ENCODE measurements around the gene EEF1AKMT1.
"Not testable (repeated sequence)": the region's sequence is repeated elsewhere in the genome, so short reads cannot be mapped to it uniquely, and the experiment has no call there.

EEF1AKMT1 gene

DNA sequence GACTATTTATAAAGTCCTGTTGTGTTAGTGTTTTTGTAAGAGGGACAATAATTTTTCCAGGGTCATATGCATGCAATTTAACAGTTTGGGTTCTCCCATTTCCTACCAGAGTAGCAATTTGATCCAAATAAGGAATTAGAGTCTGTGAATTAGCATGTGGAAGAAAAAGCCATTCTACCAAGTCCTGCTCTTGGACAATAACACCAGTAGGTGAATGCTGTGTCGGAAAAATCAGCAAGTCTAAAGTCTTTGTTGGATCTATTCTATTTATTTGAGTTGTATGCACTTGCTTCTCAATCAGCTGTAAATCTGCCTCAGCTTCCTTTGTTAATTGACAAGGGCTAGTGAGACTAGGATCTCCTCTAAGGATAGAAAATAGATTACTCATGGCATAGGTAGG is 91.7 kb downstream of the EEF1AKMT1 start:
- Histone ChIP-seq H3K27me3 (ENCODE audit: low read length) (no peaks in the 10 kb centered on the region), H3K36me3 (ENCODE audit: low read length) (no peaks in the 10 kb centered on the region), H3K9me2 (replicated peaks; ENCODE audit: insufficient read depth, low read length) (no peaks in the 10 kb centered on the region), H2AFZ (ENCODE audit: low read depth, low read length, severe bottlenecking) (no peak overlapping the region), H3K9ac (ENCODE audit: low read length) (no peak overlapping the region), H3K27ac (ENCODE audit: low read depth, low read length) (no peak overlapping the region), H3K9me3 (ENCODE audit: insufficient read depth, low read length) (no peaks in the 10 kb centered on the region), H3K4me2 (ENCODE audit: low read depth, low read length, poor library complexity, severe bottlenecking) (no peak overlapping the region), H3K4me3 (ENCODE audit: insufficient read depth, low read length, poor library complexity, severe bottlenecking) (no peak overlapping the region), H3K79me2 (ENCODE audit: insufficient read depth, low read length) (no peaks in the 10 kb centered on the region), H4K20me1 (ENCODE audit: low read depth, low read length) (no peaks in the 10 kb centered on the region), H3F3A (ENCODE audit: insufficient read depth) (no peaks in the 10 kb centered on the region)
- no peak for TF ChIP-seq EZH2phosphoT487 (conservative IDR thresholded peaks at IDR 0.05; ENCODE audit: low read length)
- TF ChIP-seq, protein P1, sequence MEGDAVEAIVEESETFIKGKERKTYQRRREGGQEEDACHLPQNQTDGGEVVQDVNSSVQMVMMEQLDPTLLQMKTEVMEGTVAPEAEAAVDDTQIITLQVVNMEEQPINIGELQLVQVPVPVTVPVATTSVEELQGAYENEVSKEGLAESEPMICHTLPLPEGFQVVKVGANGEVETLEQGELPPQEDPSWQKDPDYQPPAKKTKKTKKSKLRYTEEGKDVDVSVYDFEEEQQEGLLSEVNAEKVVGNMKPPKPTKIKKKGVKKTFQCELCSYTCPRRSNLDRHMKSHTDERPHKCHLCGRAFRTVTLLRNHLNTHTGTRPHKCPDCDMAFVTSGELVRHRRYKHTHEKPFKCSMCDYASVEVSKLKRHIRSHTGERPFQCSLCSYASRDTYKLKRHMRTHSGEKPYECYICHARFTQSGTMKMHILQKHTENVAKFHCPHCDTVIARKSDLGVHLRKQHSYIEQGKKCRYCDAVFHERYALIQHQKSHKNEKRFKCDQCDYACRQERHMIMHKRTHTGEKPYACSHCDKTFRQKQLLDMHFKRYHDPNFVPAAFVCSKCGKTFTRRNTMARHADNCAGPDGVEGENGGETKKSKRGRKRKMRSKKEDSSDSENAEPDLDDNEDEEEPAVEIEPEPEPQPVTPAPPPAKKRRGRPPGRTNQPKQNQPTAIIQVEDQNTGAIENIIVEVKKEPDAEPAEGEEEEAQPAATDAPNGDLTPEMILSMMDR (IDR thresholded peaks at IDR 0.05; ENCODE audit: insufficient read depth, low read length, poor library complexity, severe bottlenecking), result no peak

DNA sequence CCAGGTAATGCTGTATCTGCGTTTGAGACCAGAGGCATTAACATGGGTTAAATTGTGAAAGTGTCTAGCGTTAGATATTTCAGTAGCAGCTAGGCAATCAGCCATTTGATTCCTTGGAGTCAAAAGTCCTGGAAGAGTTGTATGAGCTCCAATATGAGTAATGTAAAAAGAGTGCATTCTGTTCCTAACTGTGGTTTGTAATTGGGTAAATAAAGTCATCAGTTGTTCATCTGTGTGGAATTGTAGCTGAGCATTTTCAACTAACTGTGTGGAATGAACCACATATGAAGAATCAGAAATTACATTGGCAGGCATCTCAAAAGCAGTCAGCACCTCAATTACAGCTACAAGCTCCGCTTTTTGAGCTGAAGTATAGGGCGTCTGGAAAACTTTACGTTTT is 92.3 kb downstream of the EEF1AKMT1 start:
- H3K4me3 ChIP-seq (ENCODE audit: insufficient read depth, low read length, poor library complexity, severe bottlenecking); H4K20me1 ChIP-seq (ENCODE audit: low read depth, low read length); H3F3A ChIP-seq (ENCODE audit: insufficient read depth); H3K79me2 ChIP-seq (ENCODE audit: insufficient read depth, low read length); H3K36me3 ChIP-seq (ENCODE audit: low read length); H3K9me3 ChIP-seq (ENCODE audit: insufficient read depth, low read length); H3K27ac ChIP-seq (ENCODE audit: low read depth, low read length); H3K4me2 ChIP-seq (ENCODE audit: low read depth, low read length, poor library complexity, severe bottlenecking); H2AFZ ChIP-seq (ENCODE audit: low read depth, low read length, severe bottlenecking); H3K9ac ChIP-seq (ENCODE audit: low read length); H3K9me2 ChIP-seq (replicated peaks; ENCODE audit: insufficient read depth, low read length); H3K27me3 ChIP-seq (ENCODE audit: low read length): not testable (repeated sequence)

DNA sequence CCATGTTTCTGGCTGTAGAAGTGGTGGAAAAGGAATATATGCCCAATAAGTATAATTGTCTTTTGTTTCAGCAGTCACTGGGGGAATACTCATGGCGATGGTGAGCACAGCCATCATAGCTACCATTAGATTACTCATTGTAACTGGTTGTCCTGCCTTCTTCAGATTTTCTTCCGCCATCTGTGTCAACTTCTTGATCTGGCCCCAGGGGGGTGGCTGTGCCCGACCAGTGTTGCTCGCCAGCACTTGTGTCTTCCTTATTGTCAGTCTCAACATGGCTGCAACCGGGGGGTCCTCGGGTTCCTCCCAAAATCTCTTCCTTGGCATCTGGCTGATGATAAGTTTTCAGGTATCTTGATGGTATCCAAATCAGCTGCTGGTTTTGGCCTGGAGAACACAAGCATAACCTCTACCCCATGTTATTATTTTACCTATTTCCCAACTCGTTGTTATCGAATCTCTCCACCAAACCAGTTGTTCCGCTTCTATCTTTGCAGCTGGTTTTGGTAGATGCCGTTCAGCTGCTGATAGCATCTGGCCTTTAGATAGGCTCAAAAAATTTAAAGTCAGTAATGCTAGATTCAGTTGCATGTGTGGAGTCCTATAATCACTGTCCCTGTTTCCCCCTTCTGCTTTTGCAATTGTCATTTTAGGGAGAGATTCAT is 93.2 kb downstream of the EEF1AKMT1 start:
- no peak overlapping the region for H3K27ac ChIP-seq (ENCODE audit: low read depth, low read length)
- H3K79me2 ChIP-seq (ENCODE audit: insufficient read depth, low read length), result no peaks in the 10 kb centered on the region
- no peak overlapping the region for H2AFZ ChIP-seq (ENCODE audit: low read depth, low read length, severe bottlenecking)
- H3K4me3 ChIP-seq (ENCODE audit: insufficient read depth, low read length, poor library complexity, severe bottlenecking), result no peak overlapping the region
- H3K4me2 ChIP-seq (ENCODE audit: low read depth, low read length, poor library complexity, severe bottlenecking), result no peak overlapping the region
- no peaks in the 10 kb centered on the region for H3K9me2 ChIP-seq (replicated peaks; ENCODE audit: insufficient read depth, low read length)
- H3K9ac ChIP-seq (ENCODE audit: low read length), result no peak overlapping the region
- no peaks in the 10 kb centered on the region for H3K36me3 ChIP-seq (ENCODE audit: low read length)
- no peaks in the 10 kb centered on the region for H3K9me3 ChIP-seq (ENCODE audit: insufficient read depth, low read length)
- TF ChIP-seq, protein P1 (IDR thresholded peaks at IDR 0.05; ENCODE audit: insufficient read depth, low read length, poor library complexity, severe bottlenecking), result no peak
- no peak for TF ChIP-seq EZH2phosphoT487 (conservative IDR thresholded peaks at IDR 0.05; ENCODE audit: low read length)
- no peaks in the 10 kb centered on the region for H3F3A ChIP-seq (ENCODE audit: insufficient read depth)
- no peaks in the 10 kb centered on the region for H4K20me1 ChIP-seq (ENCODE audit: low read depth, low read length)
- H3K27me3 ChIP-seq (ENCODE audit: low read length), result no peaks in the 10 kb centered on the region

DNA sequence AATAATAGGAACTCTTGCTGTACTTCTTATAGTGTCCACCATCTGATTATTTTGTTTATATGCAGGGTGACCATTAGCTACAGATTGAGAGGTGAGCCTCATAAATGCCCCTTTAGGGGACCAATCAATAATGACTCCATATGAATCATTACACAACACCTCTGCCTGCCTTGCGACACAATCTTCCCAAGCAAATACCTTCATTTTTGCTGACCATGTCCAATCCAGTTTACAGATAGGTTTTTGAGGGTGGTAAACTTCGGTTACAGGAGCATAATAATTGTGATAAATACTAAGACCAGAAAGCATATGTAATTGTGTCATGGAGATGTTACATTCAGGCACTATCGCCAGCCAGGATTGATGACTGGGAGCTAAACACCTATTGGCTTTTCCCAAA is 93.9 kb downstream of the EEF1AKMT1 start:
- Histone ChIP-seq H3K9ac (ENCODE audit: low read length) (no peak overlapping the region), H2AFZ (ENCODE audit: low read depth, low read length, severe bottlenecking) (no peak overlapping the region), H3K4me2 (ENCODE audit: low read depth, low read length, poor library complexity, severe bottlenecking) (no peak overlapping the region), H3K9me2 (replicated peaks; ENCODE audit: insufficient read depth, low read length) (no peaks in the 10 kb centered on the region), H3K27ac (ENCODE audit: low read depth, low read length) (no peak overlapping the region), H3F3A (ENCODE audit: insufficient read depth) (no peaks in the 10 kb centered on the region), H4K20me1 (ENCODE audit: low read depth, low read length) (no peaks in the 10 kb centered on the region), H3K27me3 (ENCODE audit: low read length) (no peaks in the 10 kb centered on the region), H3K79me2 (ENCODE audit: insufficient read depth, low read length) (no peaks in the 10 kb centered on the region), H3K9me3 (ENCODE audit: insufficient read depth, low read length) (no peaks in the 10 kb centered on the region), H3K36me3 (ENCODE audit: low read length) (no peaks in the 10 kb centered on the region), H3K4me3 (ENCODE audit: insufficient read depth, low read length, poor library complexity, severe bottlenecking) (no peak overlapping the region)
- no peak for TF ChIP-seq EZH2phosphoT487 (conservative IDR thresholded peaks at IDR 0.05; ENCODE audit: low read length)
- TF ChIP-seq, protein P1 (IDR thresholded peaks at IDR 0.05; ENCODE audit: insufficient read depth, low read length, poor library complexity, severe bottlenecking), result no peak

Data from SU-DHL-6 (cell line).